Stimulated activated naive CD4-positive, alpha-beta T cell treated with Interleukin-2 at 50 U/mL for 16 hours (primary cell): Measurements from ENCODE around the gene AOPEP.

Experiments
- DNase-seq: peaks from one replicate; lab custom pipeline; 2025; lab: John Stamatoyannopoulos, UW

The AOPEP gene

DNA sequence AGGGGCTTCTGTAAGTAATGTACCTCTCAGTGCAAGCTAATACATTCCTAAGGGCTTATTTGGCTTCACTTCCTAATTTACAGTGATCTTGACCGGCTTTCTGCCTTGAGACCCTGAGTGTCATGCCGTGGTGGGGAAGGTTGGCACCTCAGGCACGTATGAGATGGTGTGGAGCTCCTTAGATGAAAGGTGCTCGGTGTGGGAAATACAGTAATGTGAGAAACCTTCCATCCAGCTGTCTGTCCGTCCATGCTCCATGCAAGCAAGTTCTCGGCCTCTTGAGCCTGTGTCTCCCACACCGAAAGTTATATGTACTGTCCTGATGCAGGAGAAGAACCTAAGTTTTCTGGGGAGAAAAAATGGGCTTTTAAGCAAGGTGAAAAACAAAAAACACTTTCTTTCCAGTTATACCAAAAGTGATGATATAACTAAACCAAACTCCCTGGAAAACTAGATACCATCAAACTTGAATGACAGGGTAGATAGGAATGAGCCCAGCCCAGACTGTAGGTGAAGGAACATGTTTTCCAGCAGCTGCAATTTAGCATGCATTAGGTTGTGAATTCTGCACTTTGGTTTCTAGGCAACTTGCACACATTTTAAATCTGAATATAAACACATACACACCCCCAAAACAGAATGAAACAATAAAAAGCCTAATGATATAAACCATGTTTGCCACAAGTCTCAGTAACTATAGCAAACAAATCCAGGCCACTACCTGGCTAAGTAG is 311.5 kb downstream of the AOPEP start:
- DNase-seq = no peak

DNA sequence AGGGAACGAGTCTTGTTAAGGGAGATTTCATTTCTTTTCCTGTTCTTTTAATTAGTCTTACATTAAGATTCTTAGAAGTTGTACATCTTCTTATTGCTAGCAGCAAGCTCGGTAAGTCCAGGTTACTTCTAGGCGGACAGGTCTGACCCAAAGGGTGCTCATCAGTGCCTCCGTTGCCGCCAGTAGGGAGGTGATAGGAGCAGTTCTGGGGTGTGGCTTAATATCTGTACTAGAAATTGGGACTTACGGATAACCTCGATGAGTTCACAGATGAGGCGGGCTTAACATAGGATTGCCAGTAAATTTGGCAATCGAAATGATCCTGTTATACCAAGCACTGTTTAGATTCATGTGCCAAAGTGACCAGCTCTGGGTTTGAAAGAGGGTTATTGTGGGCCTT is 312.2 kb downstream of the AOPEP start:
- no peak for DNase-seq

DNA sequence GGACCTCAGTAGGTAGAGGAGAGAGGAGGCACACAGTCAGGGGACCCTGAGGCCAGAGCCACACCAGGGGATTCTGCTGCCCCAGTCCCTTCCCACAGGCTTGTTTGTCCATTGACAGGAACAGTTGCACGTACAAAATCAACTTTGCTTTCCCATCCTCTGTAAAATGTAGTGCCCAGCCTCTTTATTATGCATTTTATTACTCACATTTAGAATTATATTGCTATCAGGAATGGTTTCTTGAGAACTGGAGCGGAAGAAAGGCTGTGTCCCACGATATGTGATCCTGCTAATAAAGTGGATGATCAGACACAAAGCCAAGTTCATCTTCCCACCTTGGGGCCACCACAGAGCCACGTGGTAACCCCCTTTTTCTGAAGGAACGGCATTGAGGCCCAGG is 313.6 kb downstream of the AOPEP start:
- no peak for DNase-seq

DNA sequence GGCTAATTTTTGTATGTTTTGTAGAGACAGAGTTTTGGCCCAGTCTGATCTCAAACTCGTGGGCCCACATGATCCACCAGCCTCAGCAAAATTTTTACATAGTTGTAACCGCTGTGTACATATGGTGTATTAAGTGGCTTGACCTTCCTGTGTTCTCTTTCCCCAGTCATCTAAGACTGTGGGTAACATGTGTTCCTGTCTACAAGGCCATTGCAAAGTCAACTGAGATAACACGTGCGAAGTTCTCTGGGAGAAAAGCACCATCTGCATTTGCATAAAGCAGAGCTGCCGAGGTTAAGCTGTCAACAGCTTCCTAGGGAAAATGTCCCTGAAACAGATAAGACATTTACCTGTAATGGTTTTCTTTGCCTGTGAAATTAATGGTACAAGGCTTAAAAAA is 317.3 kb downstream of the AOPEP start:
- no peak for DNase-seq

DNA sequence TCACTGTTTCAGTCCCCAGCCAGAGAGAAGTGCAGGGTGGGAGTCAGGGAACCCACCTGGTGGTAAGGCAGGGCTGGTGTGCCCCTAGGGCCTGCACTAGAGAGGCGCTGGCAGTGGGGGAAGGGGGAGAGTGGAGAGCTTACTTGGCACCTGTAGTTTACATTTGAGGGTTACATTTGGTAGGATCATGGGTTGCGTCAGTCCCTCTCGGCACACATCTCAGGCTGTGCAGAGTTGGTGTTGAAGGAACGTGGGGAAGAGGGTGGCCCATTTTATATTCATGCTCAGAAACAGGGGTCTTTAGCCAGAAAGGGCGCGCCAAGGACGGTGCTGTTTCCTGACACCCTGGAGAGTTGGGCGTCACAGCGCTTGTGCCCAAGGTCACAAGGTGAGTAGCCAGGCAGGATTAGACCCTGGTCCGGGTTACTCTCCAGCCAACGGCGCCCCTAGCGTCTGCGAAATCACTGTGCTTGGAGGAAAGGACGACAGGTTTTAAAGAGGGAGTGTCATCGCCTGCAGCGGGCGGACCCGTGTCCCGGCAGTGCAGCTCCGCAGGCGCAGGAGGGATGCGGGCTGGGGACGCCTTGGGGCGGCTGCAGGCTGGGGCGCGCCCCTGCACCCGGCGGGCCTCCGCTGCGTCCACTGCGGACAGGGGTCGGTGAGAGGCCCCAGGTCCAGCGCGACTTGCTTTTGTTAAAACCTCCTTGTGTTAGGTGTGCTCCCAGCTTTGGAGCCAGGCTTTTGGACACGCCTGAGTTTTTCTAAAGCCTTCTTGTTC is 318.4 kb downstream of the AOPEP start:
- DNase-seq = no peak

DNA sequence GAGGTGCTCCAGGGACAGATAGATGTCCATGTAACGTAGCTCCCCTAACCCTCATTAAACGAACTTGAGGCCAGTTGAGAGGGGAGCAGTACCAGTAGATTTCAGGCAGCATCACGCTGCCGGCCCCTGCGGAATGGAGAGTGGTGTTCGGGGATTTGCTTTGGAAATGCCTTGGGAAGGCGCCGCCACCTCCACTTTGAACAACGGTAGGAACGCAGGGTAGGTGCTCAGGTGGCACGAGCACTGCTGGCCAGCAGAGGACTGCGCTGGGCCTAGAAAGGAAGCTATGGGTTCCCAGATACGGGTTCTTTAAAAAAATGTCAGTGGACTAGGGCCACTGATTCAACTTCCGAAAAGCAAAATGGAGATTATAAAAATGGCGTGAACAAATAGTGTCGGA is 319.3 kb downstream of the AOPEP start:
- no peak for DNase-seq

DNA sequence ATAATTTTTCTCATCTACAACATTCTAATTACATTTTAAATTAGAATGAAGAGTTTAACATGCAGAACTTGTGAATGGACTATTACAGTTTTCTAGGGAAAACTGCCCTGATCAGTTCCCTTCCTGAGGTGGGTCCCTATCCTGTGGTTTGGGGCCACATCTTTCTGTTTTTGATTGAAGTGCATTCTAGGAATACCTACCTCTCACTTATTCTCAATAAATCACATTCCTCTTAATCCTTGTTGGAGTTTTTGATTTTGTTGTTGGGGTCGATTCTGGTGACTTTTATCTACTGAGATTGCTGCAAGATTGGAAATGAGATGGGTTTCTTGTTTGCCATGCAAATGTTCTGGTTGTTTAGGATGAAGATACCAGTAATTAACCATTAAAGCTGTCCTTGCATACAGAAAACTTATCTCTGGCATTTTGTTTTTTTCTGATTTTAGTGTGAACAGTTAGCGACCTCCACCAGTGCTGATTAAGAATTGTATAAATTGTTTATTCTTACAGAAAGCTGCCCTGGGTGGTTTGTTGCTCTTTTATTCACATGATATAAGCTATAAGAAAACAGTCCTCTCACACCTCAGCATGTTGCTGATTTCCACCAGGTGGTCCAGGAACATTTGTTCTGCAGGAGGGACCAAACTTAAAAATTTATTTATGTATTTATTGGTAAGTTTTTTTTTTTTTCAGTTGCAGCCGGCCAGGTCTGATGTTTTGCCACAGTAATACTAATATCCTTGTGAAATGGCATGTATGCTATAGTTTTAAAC is 321.1 kb downstream of the AOPEP start:
- no peak for DNase-seq

DNA sequence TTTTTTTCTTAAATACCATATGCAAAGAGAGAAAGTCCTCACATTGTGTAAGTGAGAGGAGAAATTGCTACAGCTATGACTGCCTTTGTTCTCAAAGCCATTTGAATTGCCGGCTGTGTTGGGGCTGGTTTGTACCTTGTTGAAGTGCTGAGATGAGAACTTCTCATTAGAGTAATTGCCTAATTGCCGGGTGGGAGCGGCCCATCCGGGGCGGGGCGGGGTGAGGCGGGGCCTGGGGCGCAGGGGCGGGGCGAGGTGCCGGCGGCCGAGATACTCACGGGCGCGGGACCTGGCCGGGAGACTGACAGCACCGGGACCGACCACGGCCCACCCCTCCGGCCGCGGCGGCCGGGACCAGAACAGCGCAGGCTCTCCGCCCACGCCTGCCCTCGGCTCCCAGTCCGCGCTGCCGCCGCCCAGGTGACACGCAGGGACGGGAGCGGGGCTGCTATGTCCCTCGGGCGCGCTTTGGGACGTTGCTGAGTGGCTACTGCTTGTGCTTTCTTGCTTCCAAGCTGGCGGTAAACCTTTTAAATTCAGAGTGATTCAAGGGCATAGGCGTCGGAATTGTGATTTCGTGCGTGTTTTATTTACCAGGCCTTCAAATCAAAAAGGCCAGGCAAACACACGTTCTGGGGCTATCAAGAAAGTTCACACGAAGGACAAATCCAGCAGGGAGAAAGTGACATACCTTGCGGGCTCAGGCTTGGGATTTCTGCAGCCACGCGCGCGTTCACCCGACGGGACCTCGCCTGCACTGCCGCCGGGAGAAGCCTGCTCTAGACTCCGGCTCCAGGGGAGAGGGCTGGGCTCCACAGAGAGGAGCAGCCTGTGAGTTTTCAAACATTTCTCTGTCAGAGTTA is 322.0 kb downstream of the AOPEP start:
- peak; percentile 30 for DNase-seq

DNA sequence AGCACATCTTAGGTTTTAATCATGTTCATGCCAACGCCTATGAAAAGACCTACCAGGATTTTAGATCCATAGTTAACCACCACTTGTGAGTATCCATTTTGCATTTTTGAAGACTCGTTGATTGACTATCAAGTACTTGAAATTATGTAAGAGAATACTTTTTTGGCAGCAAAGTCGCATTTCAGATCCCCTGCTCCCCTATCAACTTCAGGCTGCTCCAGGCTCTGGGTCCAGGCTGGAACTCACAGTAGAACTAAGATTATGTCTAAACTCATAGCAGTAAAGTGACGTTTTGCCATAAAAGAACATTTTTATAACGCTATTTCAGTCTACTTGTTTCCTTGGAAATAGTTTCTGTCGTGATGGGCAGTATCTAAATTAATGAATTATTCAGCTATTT is 323.3 kb downstream of the AOPEP start:
- DNase-seq = no peak

DNA sequence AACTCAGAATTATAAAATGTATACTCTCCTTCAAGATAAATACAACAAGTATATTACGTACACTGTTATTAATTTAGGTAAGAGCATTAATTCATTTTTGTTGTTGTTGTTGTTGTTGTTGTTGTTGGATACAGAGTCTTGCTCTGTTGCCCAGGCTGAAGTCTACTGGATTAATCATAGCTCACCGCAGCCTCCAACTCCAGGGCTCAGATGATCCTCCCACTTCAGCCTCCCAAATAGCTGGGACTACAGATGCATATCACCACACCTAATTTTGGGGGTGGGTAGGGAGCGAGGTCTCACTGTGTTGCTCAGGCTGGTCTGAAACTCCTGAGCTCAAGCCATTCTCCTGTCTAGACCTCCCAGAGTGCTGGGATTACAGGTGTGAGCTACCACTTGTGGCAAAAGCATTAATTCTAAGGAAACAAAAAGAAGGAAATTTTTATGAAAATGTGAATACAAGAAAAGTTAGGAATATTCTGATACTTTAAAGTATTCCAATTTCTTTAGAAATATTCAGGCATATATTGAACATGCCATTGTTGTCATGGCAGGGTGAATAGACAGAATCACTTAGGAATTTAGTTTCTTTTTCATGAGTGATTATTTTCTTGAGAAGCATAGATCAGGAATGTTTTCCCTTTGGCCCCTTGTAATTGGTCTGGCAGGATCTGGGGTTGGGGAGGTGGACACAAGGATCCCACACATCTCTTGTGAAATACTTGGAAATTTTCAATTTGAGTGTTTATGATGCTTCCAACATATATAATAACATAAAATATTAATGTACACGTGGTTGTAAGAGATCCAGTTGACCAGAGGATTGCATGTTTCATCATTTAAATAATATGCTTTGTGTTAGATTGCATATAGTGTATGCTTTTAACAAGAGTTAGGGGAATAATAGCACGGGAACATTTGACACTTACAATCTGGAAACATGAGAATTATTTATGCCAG is 327.4 kb downstream of the AOPEP start:
- no peak for DNase-seq

DNA sequence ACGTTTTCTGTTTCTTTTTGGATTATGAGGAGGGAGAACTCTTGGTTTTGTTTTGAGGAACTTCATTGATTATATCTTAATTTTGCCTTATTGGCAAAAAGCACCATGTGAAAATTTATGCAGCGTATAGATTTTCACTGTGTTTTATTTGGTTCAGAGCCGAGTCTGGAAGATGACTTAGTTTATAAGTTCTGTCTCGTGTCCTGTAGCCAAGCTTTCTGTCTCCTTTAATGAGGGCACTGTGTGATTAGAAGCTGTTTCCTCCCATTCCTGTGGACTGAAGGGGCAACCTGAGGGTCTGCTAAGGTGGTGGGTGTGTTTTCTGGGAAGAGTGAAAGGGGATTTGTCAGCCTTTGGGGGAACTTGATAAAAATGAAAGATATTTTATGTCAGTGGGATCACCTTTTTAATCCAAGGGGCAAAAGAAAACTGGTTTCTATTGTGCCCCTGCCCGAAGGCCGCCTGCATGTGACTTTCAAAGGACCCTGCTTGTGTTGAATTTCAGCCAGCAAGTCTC is 328.9 kb downstream of the AOPEP start:
- no peak for DNase-seq

DNA sequence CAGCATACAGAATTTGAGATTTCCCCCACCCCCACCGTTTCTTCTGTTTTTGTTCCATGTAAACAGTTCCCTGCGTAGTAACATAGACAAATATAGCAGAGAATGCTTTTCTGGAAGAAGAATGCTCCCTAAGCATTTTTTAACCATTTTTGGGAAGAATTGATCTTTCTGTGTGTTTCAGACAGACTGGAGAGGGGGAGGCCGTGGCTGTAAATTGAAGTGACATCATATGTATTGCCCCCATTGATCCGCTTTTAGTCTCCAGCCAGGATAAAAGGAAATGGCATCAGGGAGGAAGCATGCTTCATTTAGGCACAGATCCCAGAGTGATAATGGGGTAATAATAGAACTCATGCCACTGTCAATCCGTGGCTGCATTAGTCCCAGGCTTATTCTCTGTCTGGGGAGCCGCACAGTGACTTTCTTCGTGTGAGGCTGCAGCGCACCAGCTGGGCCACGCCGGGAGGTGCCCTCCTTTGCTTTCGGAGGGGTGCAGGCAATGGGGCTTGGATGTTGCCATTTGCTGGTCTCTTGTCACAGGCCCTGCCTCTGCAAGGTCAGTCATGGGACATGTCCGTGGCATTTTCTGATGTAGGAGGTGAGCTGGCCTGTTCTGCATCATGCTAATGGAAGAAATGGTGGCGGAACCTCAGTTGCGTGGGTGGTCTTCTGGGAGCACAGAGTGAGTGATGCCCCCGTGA is 329.5 kb downstream of the AOPEP start:
- DNase-seq = no peak

DNA sequence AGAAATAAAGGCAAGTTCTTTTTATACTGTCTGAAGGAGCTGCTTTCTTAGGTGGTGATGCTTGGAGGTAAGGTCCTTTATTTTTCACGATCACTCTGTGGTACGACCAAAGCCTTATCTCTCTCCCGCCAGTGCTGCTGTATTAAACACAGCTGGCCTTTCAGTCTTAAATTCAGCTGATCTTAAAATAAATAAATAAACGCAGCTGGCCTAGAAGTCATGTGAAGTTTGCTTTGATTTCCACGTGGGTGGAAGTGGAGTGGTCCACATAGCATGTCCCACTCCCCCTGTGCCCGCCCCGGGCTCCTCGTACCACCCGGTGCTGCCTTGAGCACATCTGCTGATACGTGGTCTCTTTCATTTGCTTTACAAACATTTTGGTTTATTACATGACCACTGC is 330.6 kb downstream of the AOPEP start:
- DNase-seq = no peak

DNA sequence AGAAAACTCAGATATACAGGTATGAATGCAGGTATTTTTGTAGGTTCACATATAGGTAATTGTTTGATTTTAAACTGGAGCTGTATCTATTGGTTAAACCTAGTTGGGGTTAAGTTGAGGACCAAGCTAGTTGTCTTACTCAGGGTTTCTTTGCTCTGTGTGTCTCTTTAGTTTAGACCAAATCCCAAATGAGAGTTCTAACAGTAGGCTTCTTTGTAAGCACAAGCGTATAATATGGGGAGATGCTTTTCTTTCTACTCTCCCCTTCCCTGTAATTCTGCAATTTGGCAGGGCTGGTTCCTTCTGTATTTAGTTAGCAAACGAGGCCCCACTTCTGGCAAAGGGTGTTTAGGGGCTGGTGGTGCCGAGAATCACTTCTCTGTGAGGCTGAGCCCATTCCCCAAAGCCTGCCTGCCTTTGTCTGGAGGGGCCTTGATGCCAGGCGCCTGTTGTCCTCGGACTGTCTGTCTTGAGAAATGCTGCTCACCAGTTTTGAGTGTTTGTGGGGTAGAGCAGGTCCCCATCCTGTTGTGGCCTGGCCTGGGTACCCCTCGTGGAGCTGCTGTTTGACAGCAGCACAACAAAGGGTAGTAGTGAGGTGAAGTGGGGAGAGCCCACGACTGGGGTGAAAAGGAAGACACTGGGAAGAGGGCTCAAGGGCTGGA is 331.8 kb downstream of the AOPEP start:
- no peak for DNase-seq

DNA sequence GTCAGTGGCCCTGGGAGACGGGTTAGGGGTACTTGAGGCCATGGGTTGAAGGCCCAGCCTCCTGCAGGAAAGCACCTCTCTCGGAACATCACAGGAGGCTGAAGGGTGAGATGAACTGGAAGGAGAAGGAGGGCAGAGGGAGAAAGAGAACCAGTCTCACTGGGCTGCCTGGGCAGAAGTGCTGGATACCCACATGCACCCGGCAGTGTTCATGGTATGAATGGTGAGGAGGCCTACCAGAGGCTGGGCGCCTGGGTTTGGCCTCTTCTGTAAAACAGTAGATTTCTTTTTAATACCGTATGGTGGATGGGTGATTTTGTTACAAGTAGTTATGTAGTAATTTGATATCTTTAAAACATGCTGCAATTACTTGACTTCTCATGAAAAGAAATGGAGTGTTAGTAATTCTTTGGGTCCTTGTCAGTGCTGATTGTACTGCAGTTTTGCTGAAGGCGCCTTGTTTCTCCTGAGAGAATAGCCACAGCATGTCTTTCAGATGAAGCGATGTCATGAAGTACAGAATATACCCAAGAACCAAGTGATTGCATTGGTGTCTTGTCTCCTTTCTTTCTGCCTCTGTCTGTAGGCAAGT is 332.4 kb downstream of the AOPEP start:
- DNase-seq = no peak

DNA sequence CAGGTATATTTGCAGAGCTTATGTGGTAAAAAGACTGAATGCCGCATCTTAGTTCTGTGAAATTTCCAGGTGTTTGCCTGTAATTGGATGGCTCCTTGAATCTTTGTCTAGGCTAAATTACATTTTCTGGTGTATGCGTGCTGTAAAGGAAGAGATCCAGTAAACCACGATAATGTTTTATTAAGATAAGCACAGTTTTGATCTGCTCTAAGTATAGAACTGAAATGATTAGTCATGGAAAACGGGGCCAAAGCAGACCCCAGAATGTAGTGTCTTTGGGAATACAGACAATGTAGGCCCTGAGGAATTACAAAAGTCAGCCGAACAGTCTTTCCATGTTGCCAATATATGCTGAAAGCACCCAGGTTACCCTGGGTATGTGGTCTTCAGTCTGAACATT is 333.7 kb downstream of the AOPEP start:
- DNase-seq = no peak

DNA sequence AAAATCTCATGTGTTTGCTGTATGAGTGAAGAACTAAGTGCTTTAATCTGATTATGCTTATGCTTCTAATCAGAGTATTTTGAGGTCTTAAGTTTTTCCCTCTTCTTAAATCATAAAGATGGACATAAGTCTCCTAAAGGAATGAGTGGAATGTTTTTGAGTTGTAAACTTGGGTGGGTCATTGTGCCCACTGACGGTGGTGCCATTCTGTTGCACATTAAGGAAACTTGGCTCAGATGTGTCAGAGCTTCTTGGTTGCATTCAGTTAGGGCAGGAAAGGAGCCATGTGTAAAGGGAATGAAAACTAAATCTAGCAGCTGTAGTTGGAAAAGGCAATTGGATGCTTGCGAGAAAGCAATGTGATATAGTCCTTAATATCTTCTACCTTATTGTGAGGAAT is 334.4 kb downstream of the AOPEP start:
- no peak for DNase-seq

DNA sequence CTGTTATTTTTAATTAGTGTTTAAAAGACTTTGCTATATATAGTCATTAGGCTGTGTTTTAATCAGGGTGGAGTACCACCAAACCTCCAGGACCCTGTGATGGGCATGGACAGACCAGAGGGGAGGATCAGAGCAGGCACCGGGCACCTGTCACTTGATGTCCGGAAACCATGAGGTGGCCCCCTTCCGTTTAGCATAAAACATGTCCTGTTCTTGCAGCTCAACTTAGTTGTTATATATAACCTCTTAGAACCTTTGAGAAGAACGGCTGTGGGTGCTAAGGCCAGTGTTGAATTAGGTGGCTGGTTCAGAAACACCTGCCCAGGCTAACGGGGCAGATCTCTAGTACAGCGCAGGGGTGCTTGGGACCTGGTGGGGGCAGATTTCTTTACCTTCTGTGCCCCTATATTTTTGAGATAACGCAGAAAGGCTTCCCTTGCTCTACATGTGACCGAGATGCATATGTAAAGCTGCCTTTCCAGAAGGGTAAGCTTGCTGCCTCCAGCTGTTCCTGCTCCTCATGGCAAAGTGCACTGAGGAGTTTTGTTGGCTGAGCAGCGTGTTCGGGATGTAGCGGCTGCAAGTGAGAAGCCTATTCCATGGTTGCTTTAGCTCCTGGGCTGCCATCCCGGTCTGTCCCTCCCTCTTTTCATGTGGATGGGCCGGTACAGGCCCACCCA is 335.6 kb downstream of the AOPEP start:
- DNase-seq = no peak
